ENCODE data around the gene TLCD3B.
"Not testable (repeated sequence)": the region's sequence is repeated elsewhere in the genome, so short reads cannot be mapped to it uniquely, and the experiment has no call there.

Gene TLCD3B

DNA sequence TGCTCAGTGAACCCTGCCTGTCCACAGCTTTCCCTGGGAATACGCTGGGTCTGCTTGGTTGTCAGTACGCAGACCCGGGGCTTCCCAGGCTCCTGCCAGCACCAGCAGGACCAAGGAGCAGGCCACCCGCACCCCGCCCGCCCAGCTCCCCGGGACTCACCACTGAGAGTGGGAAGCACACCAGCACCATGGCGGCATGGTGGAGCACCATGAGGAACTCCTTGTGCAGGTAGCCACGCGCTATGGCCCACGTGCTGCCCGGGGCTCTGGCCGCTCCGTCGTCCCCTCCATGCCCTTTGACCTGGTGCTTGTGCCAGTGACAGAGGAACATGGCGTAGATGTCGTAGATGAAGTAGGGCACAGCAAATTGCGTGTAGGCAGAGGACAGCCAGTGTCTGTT, 4.6 kb downstream of the TLCD3B start:
- TF ChIP-seq, protein P1, sequence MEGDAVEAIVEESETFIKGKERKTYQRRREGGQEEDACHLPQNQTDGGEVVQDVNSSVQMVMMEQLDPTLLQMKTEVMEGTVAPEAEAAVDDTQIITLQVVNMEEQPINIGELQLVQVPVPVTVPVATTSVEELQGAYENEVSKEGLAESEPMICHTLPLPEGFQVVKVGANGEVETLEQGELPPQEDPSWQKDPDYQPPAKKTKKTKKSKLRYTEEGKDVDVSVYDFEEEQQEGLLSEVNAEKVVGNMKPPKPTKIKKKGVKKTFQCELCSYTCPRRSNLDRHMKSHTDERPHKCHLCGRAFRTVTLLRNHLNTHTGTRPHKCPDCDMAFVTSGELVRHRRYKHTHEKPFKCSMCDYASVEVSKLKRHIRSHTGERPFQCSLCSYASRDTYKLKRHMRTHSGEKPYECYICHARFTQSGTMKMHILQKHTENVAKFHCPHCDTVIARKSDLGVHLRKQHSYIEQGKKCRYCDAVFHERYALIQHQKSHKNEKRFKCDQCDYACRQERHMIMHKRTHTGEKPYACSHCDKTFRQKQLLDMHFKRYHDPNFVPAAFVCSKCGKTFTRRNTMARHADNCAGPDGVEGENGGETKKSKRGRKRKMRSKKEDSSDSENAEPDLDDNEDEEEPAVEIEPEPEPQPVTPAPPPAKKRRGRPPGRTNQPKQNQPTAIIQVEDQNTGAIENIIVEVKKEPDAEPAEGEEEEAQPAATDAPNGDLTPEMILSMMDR (IDR thresholded peaks at IDR 0.05; ENCODE audit: low read depth, low read length, missing control alignments): no peak
- H3K4me3 ChIP-seq (ENCODE audit: low read depth, low read length): no peak overlapping the region
- in situ Hi-C loops (cut with HindIII; ENCODE audit: low sequenced_read_pairs): no loop called here
- DNase-seq (ENCODE audit: low read depth): no peak

DNA sequence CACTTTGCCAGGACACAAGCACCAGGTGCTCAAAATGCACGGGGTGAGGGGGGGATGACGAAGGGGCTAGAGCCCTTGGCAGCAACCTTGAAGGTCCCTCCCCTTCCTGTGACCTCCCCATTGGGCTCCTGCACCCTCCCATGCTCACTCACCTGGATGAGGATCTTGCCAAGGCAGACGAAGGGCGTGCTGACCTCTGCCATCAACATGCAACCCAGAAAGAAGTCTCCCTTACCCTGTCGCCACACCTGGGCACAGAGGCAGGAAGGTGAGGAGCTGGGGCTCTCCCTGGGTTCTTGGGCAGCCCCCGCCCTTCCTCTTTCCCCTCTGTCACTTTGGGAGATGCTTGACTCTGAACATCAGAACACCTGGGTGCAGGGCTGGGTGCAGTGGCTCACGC, 5.5 kb downstream of the TLCD3B start:
- no peak overlapping the region for H3K4me3 ChIP-seq (ENCODE audit: low read depth, low read length)
- in situ Hi-C loops (cut with HindIII; ENCODE audit: low sequenced_read_pairs): no loop called here
- DNase-seq (ENCODE audit: low read depth): no peak
- TF ChIP-seq, protein P1 (IDR thresholded peaks at IDR 0.05; ENCODE audit: low read depth, low read length, missing control alignments): no peak

DNA sequence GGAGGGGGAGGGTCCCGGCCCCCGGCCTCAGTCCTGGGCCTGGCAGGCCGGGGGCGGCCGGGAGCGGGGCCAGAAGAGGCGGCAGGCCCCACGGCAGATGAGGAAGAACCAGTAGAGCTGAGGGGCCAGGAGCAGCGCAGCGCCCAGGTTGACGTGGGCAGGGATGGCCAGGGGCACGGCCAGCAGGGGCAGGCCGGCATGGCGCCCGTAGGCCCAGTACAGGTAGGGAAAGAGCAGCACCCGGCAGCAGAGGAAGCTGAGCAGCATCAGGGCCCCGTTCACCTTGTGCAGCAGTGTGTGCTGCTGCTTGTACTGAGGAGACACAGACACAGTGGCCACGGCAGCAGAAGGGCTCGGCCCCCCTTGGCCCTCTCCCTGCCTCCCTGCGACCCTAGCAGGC, 5.9 kb downstream of the TLCD3B start:
- TF ChIP-seq, protein P1 (IDR thresholded peaks at IDR 0.05; ENCODE audit: low read depth, low read length, missing control alignments): no peak
- H3K4me3 ChIP-seq (ENCODE audit: low read depth, low read length): no peak overlapping the region
- in situ Hi-C loops (cut with HindIII; ENCODE audit: low sequenced_read_pairs): no loop called here
- no peak for DNase-seq (ENCODE audit: low read depth)

DNA sequence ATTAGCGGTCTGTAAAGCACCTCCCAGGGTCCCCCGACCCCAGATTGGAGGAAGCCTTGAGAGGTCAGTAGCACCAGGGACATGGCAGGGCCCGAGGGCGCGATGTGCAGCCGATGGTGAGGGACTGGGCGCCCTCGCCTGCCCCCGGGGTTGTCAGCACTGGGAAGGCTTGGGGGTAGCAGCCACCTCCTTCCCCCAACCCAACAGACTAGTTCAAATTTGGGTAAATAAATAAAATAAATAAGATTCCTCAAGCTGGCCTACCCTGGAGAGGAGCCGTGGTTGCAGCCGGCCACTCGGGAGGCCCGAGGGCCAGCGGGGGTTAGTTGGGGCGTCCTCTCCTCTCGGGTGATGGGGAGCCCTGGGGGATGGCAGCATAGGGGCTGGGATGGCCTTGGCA, 6.6 kb downstream of the TLCD3B start:
- H3K4me3 ChIP-seq (ENCODE audit: low read depth, low read length): no peak overlapping the region
- in situ Hi-C loops (cut with HindIII; ENCODE audit: low sequenced_read_pairs): no loop called here
- no peak for DNase-seq (ENCODE audit: low read depth)
- TF ChIP-seq, protein P1 (IDR thresholded peaks at IDR 0.05; ENCODE audit: low read depth, low read length, missing control alignments): no peak

DNA sequence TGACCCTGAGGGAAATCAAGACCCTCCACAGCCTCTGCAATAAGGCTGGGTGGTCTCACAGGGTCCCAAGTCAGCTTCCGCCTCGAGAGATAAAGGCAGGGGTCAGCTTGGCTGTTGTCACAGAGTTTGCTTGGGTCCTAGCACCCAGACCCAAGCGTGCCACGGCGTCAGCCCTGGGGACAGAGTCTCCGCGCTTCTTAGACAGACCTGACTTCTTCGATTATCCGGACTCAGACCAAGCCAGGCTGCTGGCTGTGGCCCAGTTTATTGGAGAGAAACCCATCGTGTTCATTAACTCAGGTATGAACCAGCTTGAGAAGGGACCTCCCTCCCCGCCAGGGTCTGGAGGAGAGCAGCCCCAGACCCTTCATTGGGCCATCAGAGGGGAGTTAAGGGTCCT, 7.5 kb downstream of the TLCD3B start:
- H3K4me3 ChIP-seq (ENCODE audit: low read depth, low read length): no peak overlapping the region
- DNase-seq (ENCODE audit: low read depth): no peak
- TF ChIP-seq, protein P1 (IDR thresholded peaks at IDR 0.05; ENCODE audit: low read depth, low read length, missing control alignments): no peak
- in situ Hi-C loops (cut with HindIII; ENCODE audit: low sequenced_read_pairs): no loop called here

DNA sequence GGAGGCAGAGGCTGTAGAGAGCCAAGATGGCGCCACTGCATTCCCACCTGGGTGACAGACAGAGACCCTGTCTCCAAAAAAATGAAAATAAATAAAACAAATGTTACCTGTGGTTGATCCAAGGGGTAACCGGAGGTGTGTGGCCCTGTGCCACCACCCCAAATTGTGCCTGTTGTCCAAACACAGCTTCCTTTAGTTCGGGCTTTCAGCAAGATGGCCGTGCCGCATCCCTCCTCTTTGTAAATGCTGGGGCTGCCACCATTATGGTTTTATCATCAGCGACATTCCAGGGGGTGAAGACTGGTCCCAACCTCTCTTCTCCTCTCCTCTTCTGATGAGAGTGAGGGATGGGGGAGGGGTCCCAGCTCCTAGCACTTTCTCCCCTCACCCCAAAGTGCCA, 8.2 kb downstream of the TLCD3B start, which contains the start of gene C16orf92:
Gene C16orf92 (plus strand): TSS at position 312 of the 400 bp plus-strand sequence. CDS start 143 bp downstream, outside the sequence.
- DNase-seq (ENCODE audit: low read depth): no peak
- in situ Hi-C loops (cut with HindIII; ENCODE audit: low sequenced_read_pairs): no loop called here
- TF ChIP-seq, protein P1 (IDR thresholded peaks at IDR 0.05; ENCODE audit: low read depth, low read length, missing control alignments): no peak
- no peak within 1 kb of the TSS for H3K4me3 ChIP-seq (ENCODE audit: low read depth, low read length)

DNA sequence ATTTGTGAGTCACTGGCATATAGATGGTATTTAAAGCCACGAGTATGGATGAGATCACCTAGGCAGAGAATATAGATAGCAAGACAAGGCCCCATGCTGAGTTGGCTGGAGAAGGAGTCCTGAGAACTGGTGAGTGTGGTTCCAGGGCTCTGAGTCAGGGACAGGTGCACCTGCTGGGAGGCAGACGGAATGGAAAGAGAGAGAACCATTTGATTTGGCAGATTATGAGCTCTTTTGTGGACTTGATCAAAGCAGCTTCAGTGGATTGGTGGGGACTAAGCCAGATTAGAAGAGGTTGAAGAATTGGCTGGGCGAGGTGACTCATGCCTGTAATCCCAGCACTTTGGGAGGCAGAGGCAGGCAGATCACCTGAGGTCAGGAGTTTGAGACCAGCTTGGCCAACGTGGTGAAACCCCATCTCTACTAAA, 12.3 kb downstream of the TLCD3B start:
- in situ Hi-C loops (cut with HindIII; ENCODE audit: low sequenced_read_pairs): no loop called here
- TF ChIP-seq, protein P1 (IDR thresholded peaks at IDR 0.05; ENCODE audit: low read depth, low read length, missing control alignments): no peak
- DNase-seq (ENCODE audit: low read depth): no peak
- no peak overlapping the region for H3K4me3 ChIP-seq (ENCODE audit: low read depth, low read length)

DNA sequence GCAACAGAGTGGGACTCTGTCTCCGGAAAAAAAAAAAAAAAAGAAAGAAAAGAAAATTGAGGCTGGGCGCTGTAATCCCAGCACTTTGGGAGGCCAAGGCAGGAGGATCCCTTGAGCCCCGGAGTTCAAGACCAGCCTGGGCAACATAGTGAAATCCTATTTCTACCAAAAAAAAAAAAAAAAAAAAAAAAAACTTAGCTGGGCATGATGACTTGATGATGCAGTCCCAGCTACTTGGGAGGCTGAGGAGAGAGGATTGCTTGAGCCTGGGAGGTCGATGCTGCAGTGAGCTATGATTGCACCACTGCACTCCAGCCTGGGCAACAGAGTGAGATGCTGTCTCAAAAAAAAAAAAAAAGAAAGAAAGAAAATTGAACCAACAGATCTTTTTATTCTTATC, 13.1 kb downstream of the TLCD3B start:
- in situ Hi-C loops (cut with HindIII; ENCODE audit: low sequenced_read_pairs); DNase-seq (ENCODE audit: low read depth); H3K4me3 ChIP-seq (ENCODE audit: low read depth, low read length): not testable (repeated sequence)
